GM12801 (cell line): Measurements from ENCODE around the gene OR4M1.
"Not testable (repeated sequence)": the region's sequence is repeated elsewhere in the genome, so short reads cannot be mapped to it uniquely, and the experiment has no call there.

Experiments
- CTCF ChIP-seq: IDR thresholded peaks from one replicate; pipeline ENCODE4 v1.5.1; 2011; ENCODE audit warnings: control low read depth; ENCODE audit not compliant: insufficient read length; ENCODE audit errors: extremely low read depth

OR4M1 gene

GRCh38 chr14:19773204-19773603 lies at the start of gene OR4M1:
OR4M1 (plus strand) TSS chr14:19773504; CDS start chr14:19780323, 6,819 bp downstream.
- not testable (repeated sequence) for TF ChIP-seq CTCF

GRCh38 chr14:19729359-19729758 lies 43.9 kb upstream of the OR4M1 start:
- no peak for TF ChIP-seq CTCF

DNA sequence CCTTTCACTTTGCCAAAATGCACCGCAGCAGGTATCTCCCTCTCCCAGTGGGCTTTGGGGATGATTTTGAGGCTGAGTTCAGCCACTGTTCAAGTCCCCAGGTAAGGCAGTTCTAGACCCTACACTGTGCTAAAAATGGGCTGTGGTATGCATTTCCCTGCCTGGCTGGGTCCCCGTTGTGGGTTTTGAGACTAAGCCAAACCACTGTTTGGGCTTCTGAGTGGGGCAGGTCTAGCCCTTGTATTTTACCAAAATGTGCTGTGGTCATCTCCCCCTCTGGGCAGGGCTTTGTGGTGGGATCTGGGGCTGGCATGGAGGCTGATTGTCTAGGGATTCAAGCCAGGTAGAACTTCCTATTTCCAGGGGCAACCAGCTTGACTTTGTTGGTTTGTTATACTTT lies 43.5 kb upstream of the OR4M1 start:
- TF ChIP-seq CTCF: no peak

DNA sequence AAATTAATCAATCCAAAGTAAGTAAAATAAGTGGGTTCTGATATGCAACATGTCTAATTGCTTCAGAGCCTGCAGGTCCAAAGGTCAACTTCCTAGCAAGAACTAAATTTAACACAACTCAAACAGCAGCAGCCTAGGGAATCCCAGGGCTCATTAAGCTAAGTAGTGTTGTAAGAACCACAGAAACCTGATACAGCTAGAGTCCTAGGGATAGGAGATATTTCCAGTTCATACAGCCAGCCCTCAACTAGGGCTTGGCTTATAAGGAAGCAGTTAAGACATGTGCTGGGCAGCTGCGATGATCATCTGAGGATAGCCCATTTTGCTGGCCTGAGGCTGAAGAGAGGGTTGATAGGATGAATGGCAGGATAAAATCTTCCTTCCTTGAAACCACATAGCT lies 30.0 kb upstream of the OR4M1 start, which contains the start of gene OR4Q3:
Gene OR4Q3 (plus strand): TSS at position 316 of the 400 bp plus-strand sequence.
- no peak for TF ChIP-seq CTCF

DNA sequence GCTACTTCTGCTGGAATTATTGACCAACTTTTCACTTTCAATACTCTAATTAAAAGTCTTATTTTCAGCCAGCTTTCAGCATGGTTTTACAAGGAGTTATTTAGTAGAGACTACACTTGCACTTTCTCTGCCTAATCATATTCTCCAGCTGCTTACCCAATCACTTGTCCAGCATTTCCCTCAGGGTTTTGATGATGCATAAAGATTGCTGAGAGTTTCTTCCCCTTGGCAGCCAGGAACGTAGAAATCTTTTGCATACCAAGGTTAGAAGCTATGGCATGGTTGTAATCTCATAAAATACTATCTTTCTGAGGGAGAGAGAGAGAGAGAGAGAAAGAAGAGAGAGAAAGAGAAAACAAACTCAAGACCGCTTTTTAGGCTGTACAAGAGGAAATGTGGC lies 19.1 kb upstream of the OR4M1 start:
- TF ChIP-seq CTCF: no peak

DNA sequence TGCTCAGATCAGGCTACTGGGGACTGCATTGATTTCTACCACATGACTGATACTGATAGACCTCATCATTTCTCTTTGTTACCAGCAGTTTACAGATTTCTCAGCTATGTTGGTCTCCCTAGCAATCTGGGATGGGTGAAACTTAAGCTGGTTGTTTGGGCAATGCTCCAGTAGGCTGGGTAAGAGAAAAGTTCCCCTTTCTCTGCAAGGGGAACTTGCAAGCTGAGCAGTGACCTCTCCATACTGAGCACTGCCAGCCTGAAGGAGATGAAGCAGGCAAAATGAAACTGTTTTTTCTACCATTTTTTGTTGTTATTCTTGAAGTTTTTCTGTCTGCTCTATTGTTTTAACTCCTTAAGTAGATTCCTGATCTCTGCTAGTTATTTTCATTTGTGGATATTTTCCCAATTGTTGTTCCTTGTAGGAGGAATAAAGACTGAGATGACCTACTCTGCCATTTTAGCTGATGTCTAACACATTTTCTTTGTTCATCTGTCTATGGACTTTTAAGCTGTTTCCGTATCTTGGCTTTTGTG lies 1.3 kb upstream of the OR4M1 start:
- no peak for TF ChIP-seq CTCF

GRCh38 chr14:19775587-19775986 lies 2.3 kb downstream of the OR4M1 start:
- no peak for TF ChIP-seq CTCF
